ENCODE data around the gene PRDM15. TPM values are rescaled to one million over a fixed set of nuclear protein-coding genes. Genes with fewer than 3 reads are reported as not detected.
A peak's percentile ranks its signal among the peaks of the same experiment; 100 is the strongest.

Gene PRDM15
- total RNA-seq, 1 experiment from 2014 or later, result 11.2 TPM

DNA sequence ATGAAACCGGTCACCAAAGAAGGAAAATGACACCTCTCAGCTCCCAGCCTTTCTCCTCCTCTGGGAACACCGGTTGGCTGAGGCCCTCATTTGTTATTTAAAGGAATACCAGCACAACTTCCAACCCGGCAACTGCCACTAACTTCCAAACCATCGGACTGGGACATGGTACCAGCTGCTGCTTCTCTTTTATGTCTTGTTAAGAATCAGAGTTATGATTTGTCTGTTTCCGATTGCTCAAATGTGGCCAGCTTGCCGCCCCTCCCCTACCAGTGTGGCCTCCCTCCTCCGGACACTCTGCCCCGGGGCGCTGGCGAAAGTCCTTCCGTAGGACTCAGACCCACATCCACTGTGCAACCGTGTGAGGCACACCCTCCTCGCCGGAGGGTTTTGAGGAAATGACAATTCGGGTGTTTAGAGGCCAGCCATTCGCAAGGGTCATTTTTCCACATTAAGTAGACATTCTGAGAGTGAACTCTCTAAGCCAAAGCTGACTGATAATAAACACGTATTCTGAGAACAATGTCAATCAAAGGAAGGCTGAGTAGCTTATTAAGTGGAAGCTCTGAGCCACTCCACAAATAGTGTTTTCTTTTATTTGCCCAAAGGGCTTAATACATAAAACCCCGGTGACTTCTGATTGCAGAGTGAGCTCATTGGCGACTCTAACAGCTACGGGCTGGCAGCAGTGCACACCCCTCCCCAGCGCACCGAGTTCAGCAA lies 117.8 kb downstream of the PRDM15 start:
- H3K4me1 ChIP-seq (ENCODE audit: control insufficient read depth, insufficient read depth, low read length), result peaks cover 35% of the 10 kb centered on the region
- ATAC-seq (peak; percentile 24), DNase-seq (ENCODE audit: low read depth, low spot score) (no peak)
- BruUV-seq (replicated peaks), result no TSS peak
- no peaks in the 10 kb centered on the region for H3K27me3 ChIP-seq (ENCODE audit: control insufficient read depth, insufficient read depth, low read length)
- H3K27ac ChIP-seq (ENCODE audit: low read length), result peak overlapping the region; percentile 98
- intact Hi-C loops (cut with micrococcal nuclease; ENCODE audit: unreplicated experiment) (no loop called here), in situ Hi-C loops (cut with HindIII; ENCODE audit: low pct_unique_long_range_greater_than_20kb, low sequenced_read_pairs) (loop anchor here (25.0 kb wide), 1 partner anchor 149 kb away; no protein-coding TSS in a partner anchor)
- ChIA-PET POLR2A (interaction anchor here (1.5 kb wide), 1 partner anchor 17 kb away, joined by 30 read pairs; no protein-coding TSS in a partner anchor), CTCF (interaction anchor here (0.6 to 1.0 kb wide), 2 partner anchors 55 to 149 kb away, joined by 4 read pairs; no protein-coding TSS in a partner anchor)
- H3K36me3 ChIP-seq (ENCODE audit: control insufficient read depth, insufficient read depth, low read length), result no peaks in the 10 kb centered on the region; the same call in 1 of the 2 replicates
- H3K9me3 ChIP-seq (ENCODE audit: control insufficient read depth, insufficient read depth, low read depth, low read length), result no peaks in the 10 kb centered on the region
- TF ChIP-seq POLR2AphosphoS5 (IDR thresholded peaks at IDR 0.05; ENCODE audit: low read depth, low read length) (no peak), TCF7L2 (IDR thresholded peaks at IDR 0.05; ENCODE audit: low read depth, low read length) (peak; percentile 47; the same call in 1 of the 2 replicates)
- H3K4me3 ChIP-seq (ENCODE audit: low read depth in 2 of 2, low read length in 2 of 2), result peak overlapping the region; percentile 72 to 91

- H3K9me3 ChIP-seq (ENCODE audit: control insufficient read depth, insufficient read depth, low read depth, low read length), result no peaks in the 10 kb centered on the region
- DNase-seq (ENCODE audit: low read depth, low spot score), result no peak
- peaks cover 45% of the 10 kb centered on the region for H3K4me1 ChIP-seq (ENCODE audit: control insufficient read depth, insufficient read depth, low read length)
- ChIA-PET CTCF (no interaction called here), POLR2A (interaction anchor here (1.4 kb wide), 1 partner anchor 148 kb away, joined by 3 read pairs; no protein-coding TSS in a partner anchor)
- ATAC-seq, result no peak
- no peaks in the 10 kb centered on the region for H3K36me3 ChIP-seq (ENCODE audit: control insufficient read depth, insufficient read depth, low read length)
- no peaks in the 10 kb centered on the region for H3K27me3 ChIP-seq (ENCODE audit: control insufficient read depth, insufficient read depth, low read length)
- peak overlapping the region; percentile 72 to 91 for H3K4me3 ChIP-seq (ENCODE audit: low read depth in 2 of 2, low read length in 2 of 2)
- BruUV-seq (replicated peaks), result no TSS peak
- in situ Hi-C loops (cut with HindIII; ENCODE audit: low pct_unique_long_range_greater_than_20kb, low sequenced_read_pairs), result loop anchor here (25.0 kb wide), 1 partner anchor 148 kb away; no protein-coding TSS in a partner anchor
- intact Hi-C loops (cut with micrococcal nuclease; ENCODE audit: unreplicated experiment), result no loop called here
- TF ChIP-seq TCF7L2 (IDR thresholded peaks at IDR 0.05; ENCODE audit: low read depth, low read length) (no peak), POLR2AphosphoS5 (IDR thresholded peaks at IDR 0.05; ENCODE audit: low read depth, low read length) (no peak), SIN3A (IDR thresholded peaks at IDR 0.05; ENCODE audit: borderline replicate concordance, insufficient read depth, low read depth, low read length) (no peak)
- TF ChIP-seq, protein P1, sequence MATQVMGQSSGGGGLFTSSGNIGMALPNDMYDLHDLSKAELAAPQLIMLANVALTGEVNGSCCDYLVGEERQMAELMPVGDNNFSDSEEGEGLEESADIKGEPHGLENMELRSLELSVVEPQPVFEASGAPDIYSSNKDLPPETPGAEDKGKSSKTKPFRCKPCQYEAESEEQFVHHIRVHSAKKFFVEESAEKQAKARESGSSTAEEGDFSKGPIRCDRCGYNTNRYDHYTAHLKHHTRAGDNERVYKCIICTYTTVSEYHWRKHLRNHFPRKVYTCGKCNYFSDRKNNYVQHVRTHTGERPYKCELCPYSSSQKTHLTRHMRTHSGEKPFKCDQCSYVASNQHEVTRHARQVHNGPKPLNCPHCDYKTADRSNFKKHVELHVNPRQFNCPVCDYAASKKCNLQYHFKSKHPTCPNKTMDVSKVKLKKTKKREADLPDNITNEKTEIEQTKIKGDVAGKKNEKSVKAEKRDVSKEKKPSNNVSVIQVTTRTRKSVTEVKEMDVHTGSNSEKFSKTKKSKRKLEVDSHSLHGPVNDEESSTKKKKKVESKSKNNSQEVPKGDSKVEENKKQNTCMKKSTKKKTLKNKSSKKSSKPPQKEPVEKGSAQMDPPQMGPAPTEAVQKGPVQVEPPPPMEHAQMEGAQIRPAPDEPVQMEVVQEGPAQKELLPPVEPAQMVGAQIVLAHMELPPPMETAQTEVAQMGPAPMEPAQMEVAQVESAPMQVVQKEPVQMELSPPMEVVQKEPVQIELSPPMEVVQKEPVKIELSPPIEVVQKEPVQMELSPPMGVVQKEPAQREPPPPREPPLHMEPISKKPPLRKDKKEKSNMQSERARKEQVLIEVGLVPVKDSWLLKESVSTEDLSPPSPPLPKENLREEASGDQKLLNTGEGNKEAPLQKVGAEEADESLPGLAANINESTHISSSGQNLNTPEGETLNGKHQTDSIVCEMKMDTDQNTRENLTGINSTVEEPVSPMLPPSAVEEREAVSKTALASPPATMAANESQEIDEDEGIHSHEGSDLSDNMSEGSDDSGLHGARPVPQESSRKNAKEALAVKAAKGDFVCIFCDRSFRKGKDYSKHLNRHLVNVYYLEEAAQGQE (IDR thresholded peaks at IDR 0.05; ENCODE audit: insufficient read depth in 1 of 2, low read depth in 2 of 2, low read length in 1 of 2), result no peak
- TF ChIP-seq, protein P2, sequence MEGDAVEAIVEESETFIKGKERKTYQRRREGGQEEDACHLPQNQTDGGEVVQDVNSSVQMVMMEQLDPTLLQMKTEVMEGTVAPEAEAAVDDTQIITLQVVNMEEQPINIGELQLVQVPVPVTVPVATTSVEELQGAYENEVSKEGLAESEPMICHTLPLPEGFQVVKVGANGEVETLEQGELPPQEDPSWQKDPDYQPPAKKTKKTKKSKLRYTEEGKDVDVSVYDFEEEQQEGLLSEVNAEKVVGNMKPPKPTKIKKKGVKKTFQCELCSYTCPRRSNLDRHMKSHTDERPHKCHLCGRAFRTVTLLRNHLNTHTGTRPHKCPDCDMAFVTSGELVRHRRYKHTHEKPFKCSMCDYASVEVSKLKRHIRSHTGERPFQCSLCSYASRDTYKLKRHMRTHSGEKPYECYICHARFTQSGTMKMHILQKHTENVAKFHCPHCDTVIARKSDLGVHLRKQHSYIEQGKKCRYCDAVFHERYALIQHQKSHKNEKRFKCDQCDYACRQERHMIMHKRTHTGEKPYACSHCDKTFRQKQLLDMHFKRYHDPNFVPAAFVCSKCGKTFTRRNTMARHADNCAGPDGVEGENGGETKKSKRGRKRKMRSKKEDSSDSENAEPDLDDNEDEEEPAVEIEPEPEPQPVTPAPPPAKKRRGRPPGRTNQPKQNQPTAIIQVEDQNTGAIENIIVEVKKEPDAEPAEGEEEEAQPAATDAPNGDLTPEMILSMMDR (IDR thresholded peaks at IDR 0.05), result no peak
- H3K27ac ChIP-seq (ENCODE audit: low read length), result peak overlapping the region; percentile 98
These were observed 118.7 kb downstream of the PRDM15 start for GRCh38 chr21:41760411-41760810.
